OCI-LY3 (cell line): ENCODE measurements around the gene HUNK.

Source experiments
- H2AFZ ChIP-seq: fragments of 200-600, 300-600 bp; shearing (Covaris generic); 2 replicates; pipeline ENCODE4 v1.6.0; 2014; ENCODE audit warnings: antibody characterized with exemption, low read depth, low read length
- H3K27ac ChIP-seq: fragments of 200-600, 300-600 bp; sonication (generic); 2 replicates; pipeline ENCODE4 v1.5.1; 2014; ENCODE audit warnings: mild to moderate bottlenecking, low read length, moderate library complexity, mixed read lengths
- H3K27me3 ChIP-seq: fragments of 200-600, 300-600 bp; sonication (generic); 2 replicates; pipeline ENCODE4 v1.6.1; 2014; ENCODE audit warnings: low read depth, low read length, mixed read lengths
- H3K36me3 ChIP-seq: fragments of 200-600, 300-600 bp; sonication (generic); replicated peaks from 2 replicates; pipeline ENCODE3; 2014; ENCODE audit warnings: low read depth, low read length, mixed read lengths
- H3K4me1 ChIP-seq: fragments of 300-600, 200-600 bp; sonication (generic); 2 replicates; pipeline ENCODE4 v1.6.1; 2014; ENCODE audit warnings: low read length, mixed read lengths
- H3K4me2 ChIP-seq: fragments of 200-600, 300-600 bp; sonication (generic); 2 replicates; pipeline ENCODE4 v1.6.1; 2014; ENCODE audit warnings: low read length, mixed read lengths
- H3K4me3 ChIP-seq: fragments of 300-600, 200-600 bp; sonication (generic); 2 replicates; pipeline ENCODE4 v1.5.1; 2014; ENCODE audit warnings: antibody characterized with exemption, mild to moderate bottlenecking, low read length, moderate library complexity
- H3K79me2 ChIP-seq: fragments of 300-600, 200-600 bp; shearing (Covaris generic); 2 replicates; pipeline ENCODE4 v1.6.1; 2014; ENCODE audit warnings: mild to moderate bottlenecking, low read length, mixed read lengths
- H3K9ac ChIP-seq: fragments of 300-600, 200-600 bp; shearing (Covaris generic); 2 replicates; pipeline ENCODE4 v1.6.0; 2014; ENCODE audit warnings: mild to moderate bottlenecking, low read length, moderate library complexity
- H3K9me3 ChIP-seq: fragments of 200-600, 300-600 bp; shearing (Covaris generic); 2 replicates; pipeline ENCODE4 v1.6.1; 2014; ENCODE audit warnings: low read length, mixed read lengths; ENCODE audit not compliant: insufficient read depth
- H4K20me1 ChIP-seq: fragments of 200-600, 300-600 bp; sonication (generic); 2 replicates; pipeline ENCODE4 v1.6.1; 2016; ENCODE audit warnings: low read length, mixed read lengths; ENCODE audit not compliant: insufficient read depth
- CTCF ChIP-seq: fragments of 200-600, 300-600 bp; sonication (generic); IDR thresholded peaks from 2 replicates; pipeline ENCODE4 v1.5.1; 2014; ENCODE audit warnings: antibody characterized with exemption, low read length, low read depth
- EZH2phosphoT487 ChIP-seq: fragments of 200-600 bp; shearing (Covaris generic); IDR thresholded peaks from 2 replicates; pipeline ENCODE4 v1.6.1; 2018; ENCODE audit warnings: antibody characterized with exemption, mixed run types, low read depth

Gene HUNK

GRCh38 chr21:31886915-31887314 is 14.1 kb downstream of the HUNK start:
- no peaks in the 10 kb centered on the region for H3K9me3 ChIP-seq
- no peak for TF ChIP-seq EZH2phosphoT487
- TF ChIP-seq CTCF: no peak
- H3K4me1 ChIP-seq: no peaks in the 10 kb centered on the region
- no peak overlapping the region for H3K4me2 ChIP-seq
- no peak overlapping the region for H3K27ac ChIP-seq
- no peaks in the 10 kb centered on the region for H3K79me2 ChIP-seq
- no peaks in the 10 kb centered on the region for H3K27me3 ChIP-seq
- H3K4me3 ChIP-seq: no peak overlapping the region
- no peak overlapping the region for H3K9ac ChIP-seq
- H2AFZ ChIP-seq: no peak overlapping the region
- H3K36me3 ChIP-seq: no peaks in the 10 kb centered on the region
- no peaks in the 10 kb centered on the region for H4K20me1 ChIP-seq

- Histone ChIP-seq H3K9ac (no peak overlapping the region), H3K4me1 (no peaks in the 10 kb centered on the region), H4K20me1 (no peaks in the 10 kb centered on the region), H3K27me3 (no peaks in the 10 kb centered on the region), H3K4me2 (no peak overlapping the region), H3K27ac (no peak overlapping the region), H3K79me2 (no peaks in the 10 kb centered on the region), H3K36me3 (no peaks in the 10 kb centered on the region), H3K9me3 (no peaks in the 10 kb centered on the region), H2AFZ (no peak overlapping the region), H3K4me3 (no peak overlapping the region)
- TF ChIP-seq CTCF (no peak), EZH2phosphoT487 (no peak)
These were observed 14.6 kb downstream of the HUNK start for GRCh38 chr21:31887391-31887841.

GRCh38 chr21:31888936-31889371 is 16.1 kb downstream of the HUNK start:
- Histone ChIP-seq H3K9ac (no peak overlapping the region), H3K9me3 (no peaks in the 10 kb centered on the region), H3K4me3 (no peak overlapping the region), H2AFZ (no peak overlapping the region), H3K27me3 (no peaks in the 10 kb centered on the region; the same call in 1 of the 2 replicates), H3K27ac (no peak overlapping the region), H3K4me2 (no peak overlapping the region), H3K36me3 (no peaks in the 10 kb centered on the region), H3K79me2 (no peaks in the 10 kb centered on the region), H4K20me1 (no peaks in the 10 kb centered on the region), H3K4me1 (no peaks in the 10 kb centered on the region)
- TF ChIP-seq CTCF (no peak), EZH2phosphoT487 (no peak)

- Histone ChIP-seq H2AFZ (no peak overlapping the region), H3K9me3 (no peaks in the 10 kb centered on the region), H4K20me1 (no peaks in the 10 kb centered on the region), H3K27ac (no peak overlapping the region), H3K4me1 (no peaks in the 10 kb centered on the region), H3K36me3 (no peaks in the 10 kb centered on the region), H3K27me3 (no peaks in the 10 kb centered on the region; the same call in 1 of the 2 replicates), H3K4me3 (no peak overlapping the region), H3K9ac (no peak overlapping the region), H3K4me2 (no peak overlapping the region), H3K79me2 (no peaks in the 10 kb centered on the region)
- TF ChIP-seq CTCF (no peak), EZH2phosphoT487 (no peak)
These were observed 16.6 kb downstream of the HUNK start for GRCh38 chr21:31889460-31889859.
